AG09309 (cell line): Measurements from ENCODE around the gene EIF3L.

ENCODE experiments used
- DNase-seq: peaks from one replicate; pipeline ENCODE4 v3.0.0-alpha.2; 2010; ENCODE audit warnings: low read depth
- H3K4me3 ChIP-seq: 2 replicates; pipeline ENCODE4 v1.5.1; 2011; ENCODE audit warnings: mild to moderate bottlenecking, low read depth, low read length, moderate library complexity; ENCODE audit not compliant: control insufficient read depth
- TF ChIP-seq, protein P1 (sequence below): IDR thresholded peaks from 2 replicates; pipeline ENCODE4 v1.5.1; 2011; ENCODE audit warnings: mild to moderate bottlenecking, low read depth, low read length, inconsistent platforms; ENCODE audit not compliant: insufficient read depth, control insufficient read depth; ENCODE audit errors: missing control alignments

EIF3L gene

DNA sequence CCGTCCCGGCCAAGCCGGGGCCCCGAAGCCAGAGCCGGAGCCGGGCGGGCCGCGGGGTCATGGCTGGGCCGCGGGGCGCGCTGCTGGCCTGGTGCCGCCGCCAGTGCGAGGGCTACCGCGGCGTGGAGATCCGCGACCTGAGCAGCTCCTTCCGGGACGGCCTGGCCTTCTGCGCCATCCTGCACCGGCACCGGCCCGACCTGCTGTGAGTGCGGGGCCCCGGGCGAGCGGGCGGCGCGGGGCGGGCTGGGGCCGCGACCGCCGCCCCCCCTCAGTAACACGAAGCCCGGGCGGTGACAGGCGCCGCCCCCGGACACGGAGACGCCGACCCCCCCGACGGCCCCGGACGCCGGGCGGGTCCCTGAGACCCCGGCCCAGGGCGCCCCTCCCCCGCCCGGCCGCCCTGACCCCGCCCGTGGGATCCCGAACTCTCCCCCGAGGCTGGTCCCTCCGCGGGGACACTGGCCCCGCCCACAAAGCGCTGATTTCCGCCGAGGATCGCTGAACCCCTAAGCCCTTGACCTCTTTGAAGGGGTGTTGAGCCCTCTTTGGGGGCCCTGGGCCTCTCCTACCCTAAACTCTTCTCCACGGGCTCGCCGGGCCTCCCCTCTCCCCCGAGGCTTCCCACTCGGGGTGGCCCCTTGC is 57.3 kb downstream of the EIF3L start:
- TF ChIP-seq, protein P1, sequence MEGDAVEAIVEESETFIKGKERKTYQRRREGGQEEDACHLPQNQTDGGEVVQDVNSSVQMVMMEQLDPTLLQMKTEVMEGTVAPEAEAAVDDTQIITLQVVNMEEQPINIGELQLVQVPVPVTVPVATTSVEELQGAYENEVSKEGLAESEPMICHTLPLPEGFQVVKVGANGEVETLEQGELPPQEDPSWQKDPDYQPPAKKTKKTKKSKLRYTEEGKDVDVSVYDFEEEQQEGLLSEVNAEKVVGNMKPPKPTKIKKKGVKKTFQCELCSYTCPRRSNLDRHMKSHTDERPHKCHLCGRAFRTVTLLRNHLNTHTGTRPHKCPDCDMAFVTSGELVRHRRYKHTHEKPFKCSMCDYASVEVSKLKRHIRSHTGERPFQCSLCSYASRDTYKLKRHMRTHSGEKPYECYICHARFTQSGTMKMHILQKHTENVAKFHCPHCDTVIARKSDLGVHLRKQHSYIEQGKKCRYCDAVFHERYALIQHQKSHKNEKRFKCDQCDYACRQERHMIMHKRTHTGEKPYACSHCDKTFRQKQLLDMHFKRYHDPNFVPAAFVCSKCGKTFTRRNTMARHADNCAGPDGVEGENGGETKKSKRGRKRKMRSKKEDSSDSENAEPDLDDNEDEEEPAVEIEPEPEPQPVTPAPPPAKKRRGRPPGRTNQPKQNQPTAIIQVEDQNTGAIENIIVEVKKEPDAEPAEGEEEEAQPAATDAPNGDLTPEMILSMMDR: no peak
- DNase-seq: no peak
- peak overlapping the region; percentile 89 for H3K4me3 ChIP-seq

DNA sequence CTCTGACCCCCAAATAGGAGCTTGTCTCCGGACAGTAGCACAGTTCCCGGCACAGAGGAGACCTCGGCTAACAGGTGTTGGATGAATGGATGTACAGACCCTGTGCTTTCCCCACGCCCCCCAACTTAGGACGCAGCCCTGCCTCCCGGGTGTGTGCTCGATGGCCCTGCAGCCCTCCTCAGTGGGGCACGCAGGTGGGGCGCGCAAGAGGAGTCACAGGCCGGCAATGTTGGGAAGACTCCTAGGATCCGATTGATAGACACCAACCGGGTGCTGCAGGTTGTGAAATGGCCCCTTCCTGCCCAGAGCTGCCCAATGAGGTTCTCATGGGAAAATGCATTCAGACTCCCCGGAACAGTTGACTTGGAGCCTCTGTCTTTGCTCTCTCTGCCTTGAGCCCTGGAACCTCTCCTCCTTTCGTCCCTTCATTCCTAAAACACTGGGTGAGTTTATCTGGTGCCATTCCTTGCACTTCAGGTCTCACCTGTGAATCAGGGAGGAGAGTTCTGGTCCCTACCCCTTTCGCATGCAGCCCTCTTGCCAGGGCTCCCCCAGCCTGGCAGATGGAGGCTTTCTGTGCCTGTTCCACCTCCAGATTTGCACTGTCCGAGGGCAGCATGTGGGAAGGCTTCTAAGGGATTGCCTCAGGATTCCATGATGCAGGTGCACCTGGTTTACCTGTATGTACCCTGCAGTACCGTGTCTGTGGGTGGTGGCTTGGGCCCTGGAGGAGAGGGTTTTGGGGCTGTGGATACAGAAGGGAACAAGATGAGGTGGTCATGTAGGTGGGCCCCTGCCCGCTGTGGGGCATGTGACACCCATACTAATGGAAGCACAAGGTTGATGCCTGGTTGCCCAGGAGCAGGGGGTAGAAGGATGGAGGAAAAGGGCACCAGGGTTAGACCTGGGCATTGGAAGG is 58.1 kb downstream of the EIF3L start:
- H3K4me3 ChIP-seq: peak overlapping the region; percentile 89
- TF ChIP-seq, protein P1: no peak
- DNase-seq: no peak

DNA sequence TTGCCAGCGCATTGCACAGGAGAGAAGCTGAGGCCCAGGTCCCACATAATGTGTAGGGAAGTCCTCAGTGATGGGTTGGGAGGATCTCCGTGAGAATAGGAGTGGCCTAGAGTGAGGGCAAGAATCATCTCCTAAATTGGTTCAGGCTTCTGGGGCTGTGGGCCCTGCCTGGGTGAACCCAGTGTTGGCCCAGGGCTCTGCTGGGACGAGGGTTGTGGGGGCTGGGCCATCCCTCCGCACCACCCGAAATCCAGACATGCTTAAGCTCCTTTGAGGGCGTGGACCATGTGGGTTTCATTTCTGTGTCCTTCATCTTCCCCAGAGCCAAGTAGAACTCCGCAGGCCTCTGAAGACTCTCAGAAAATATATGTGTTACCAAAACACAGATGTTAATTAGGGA is 60.5 kb downstream of the EIF3L start:
- H3K4me3 ChIP-seq: no peak overlapping the region
- TF ChIP-seq, protein P1: no peak
- no peak for DNase-seq

DNA sequence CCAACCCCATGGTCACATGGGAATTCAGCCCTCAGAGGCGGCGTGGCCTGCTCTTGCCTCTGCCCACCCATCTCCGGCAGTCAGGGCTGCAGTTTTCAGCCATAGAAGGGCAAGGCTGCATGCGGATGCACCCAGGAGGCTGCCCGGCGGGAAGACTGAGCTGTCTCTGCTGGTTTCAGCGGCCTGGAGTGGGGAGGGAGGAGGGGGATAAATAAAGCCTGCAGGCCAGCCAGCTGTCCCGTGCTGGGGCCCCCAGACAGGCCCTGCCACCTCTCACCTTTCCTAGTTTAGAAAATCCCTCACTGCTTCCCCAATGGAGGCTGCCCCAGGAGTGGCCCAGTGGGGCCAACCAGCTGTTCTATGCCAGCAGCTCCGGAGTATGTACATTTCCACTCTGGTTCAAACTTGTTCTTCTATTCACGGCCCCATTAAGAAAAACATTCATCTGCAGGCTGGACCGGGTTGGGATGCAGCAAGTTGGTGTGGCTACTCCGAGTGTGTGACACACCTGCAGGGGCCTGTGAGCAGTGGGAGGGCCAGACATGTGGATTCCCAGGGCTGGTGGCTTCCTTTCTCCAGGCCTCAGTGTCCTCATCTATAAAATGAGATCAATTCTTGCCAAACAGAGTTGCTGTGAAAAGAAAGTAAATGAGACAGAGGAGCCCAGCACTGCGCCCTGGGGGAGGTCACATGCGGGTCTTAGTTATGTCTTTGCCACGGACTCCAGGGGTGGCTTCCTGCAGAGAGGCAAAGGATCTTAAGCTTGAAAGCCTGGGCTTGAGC is 61.9 kb downstream of the EIF3L start:
- H3K4me3 ChIP-seq: no peak overlapping the region
- TF ChIP-seq, protein P1: no peak
- DNase-seq: no peak

DNA sequence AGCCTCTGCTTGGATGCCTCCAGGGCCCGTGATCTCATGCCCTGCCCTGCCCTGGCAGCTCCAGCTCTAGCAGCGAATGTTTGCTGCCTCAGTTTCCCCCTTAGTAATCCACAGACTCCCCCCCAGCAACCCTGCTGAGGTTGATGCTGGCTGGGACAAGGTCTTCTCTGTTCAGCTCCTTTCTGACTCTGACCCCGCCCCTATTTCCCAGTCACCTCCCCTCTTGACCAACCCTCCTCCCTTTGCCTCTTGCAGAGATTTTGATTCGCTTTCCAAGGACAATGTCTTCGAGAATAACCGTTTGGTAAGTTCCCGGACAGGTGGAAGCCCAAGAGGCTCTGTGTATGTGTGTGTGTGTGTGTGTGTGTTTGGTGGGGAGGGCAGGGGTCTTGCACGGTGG is 62.5 kb downstream of the EIF3L start:
- TF ChIP-seq, protein P1: no peak
- no peak for DNase-seq
- no peak overlapping the region for H3K4me3 ChIP-seq

DNA sequence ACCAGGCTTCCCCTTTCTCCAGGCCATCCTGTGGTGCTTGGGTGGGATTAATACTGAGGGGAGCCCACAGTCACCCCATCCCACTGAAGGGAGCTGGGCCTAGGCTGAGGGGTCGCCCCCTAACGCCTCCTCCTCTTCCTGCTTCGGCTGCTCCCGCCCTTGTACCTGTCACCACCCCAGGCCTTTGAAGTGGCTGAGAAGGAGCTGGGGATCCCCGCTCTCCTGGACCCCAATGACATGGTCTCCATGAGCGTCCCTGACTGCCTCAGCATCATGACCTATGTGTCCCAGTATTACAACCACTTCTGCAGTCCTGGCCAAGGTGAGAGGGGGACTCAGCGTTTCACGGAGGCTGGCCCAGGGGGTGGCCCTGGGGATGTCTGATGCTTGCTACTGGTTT is 63.0 kb downstream of the EIF3L start:
- no peak for DNase-seq
- TF ChIP-seq, protein P1: no peak
- H3K4me3 ChIP-seq: no peak overlapping the region
